ENCODE measurements around the gene KDM1B. TPM values are rescaled to one million over a fixed set of nuclear protein-coding genes. Genes with fewer than 3 reads are reported as not detected.
"Not testable (repeated sequence)": the region's sequence is repeated elsewhere in the genome, so short reads cannot be mapped to it uniquely, and the experiment has no call there.

KDM1B gene
- polyA plus RNA-seq, 1 of the 3 experiments (the other 2 are of a cell fraction) = 9.4 TPM

DNA sequence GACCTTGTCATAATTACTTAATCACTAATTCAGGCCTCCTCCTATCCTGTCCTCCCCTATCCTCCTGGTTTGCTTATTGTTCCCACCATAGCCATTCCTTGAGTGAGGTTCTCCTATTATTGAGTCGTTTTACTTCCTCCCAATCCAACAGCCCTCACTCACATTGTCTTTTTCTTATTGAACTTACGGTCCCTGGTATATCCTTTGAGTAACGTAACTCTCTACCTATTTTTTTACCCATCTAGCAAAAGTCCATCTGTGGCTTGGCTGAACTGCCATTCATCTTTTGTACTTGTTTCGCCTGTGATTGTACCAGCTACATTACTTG, 66.0 kb downstream of the KDM1B start:
- Histone ChIP-seq H3F3A (replicated peaks; ENCODE audit: insufficient read depth) (peaks cover 16% of the 10 kb centered on the region), H3K27me3 (ENCODE audit: insufficient read depth) (no peaks in the 10 kb centered on the region), H3K79me2 (ENCODE audit: insufficient read depth) (peaks cover 6% of the 10 kb centered on the region; the same call in 1 of the 2 replicates), H3K4me1 (ENCODE audit: control insufficient read depth in 1 of 2, insufficient read depth in 2 of 2, low read depth in 1 of 2, low read length in 1 of 2) (no peaks in the 10 kb centered on the region), H3K27ac (ENCODE audit: low read depth in 2 of 2, low read length in 1 of 2) (no peak overlapping the region), H3K9ac (no peak overlapping the region), H2AFZ (ENCODE audit: low read depth) (no peak overlapping the region), H4K20me1 (ENCODE audit: insufficient read depth) (no peaks in the 10 kb centered on the region), H3K36me3 (replicated peaks in 1 of 2; ENCODE audit: control insufficient read depth in 1 of 2, insufficient read depth in 2 of 2, low read length in 1 of 2) (peaks cover 51 to 53% of the 10 kb centered on the region in 2 experiments), H3K4me2 (no peak overlapping the region), H3K9me2 (no peaks in the 10 kb centered on the region), H3K9me3 (no peaks in the 10 kb centered on the region), H3K4me3 (ENCODE audit: low read depth in 2 of 2, low read length in 1 of 2) (no peak overlapping the region)
- no peak for DNase-seq
- ChIA-PET POLR2A (interaction anchor here (0.7 kb wide), 1 partner anchor 18 kb away, joined by 3 read pairs; no protein-coding TSS in a partner anchor), CTCF (interaction anchor here (0.9 kb wide), 1 partner anchor 21 kb away, joined by 3 read pairs; no protein-coding TSS in a partner anchor)
- TF ChIP-seq TAF1 (IDR thresholded peaks at IDR 0.05; ENCODE audit: borderline replicate concordance, low read depth, low read length) (no peak), MEF2A (IDR thresholded peaks at IDR 0.05; ENCODE audit: borderline replicate concordance, low read depth) (no peak), CHD2 (IDR thresholded peaks at IDR 0.05; ENCODE audit: low read length, partially characterized antibody) (no peak), ELF1 (IDR thresholded peaks at IDR 0.05) (no peak), FOSL2 (IDR thresholded peaks at IDR 0.05; ENCODE audit: borderline replicate concordance, low read depth) (no peak), JUND (IDR thresholded peaks at IDR 0.05) (no peak), YY1 (IDR thresholded peaks at IDR 0.05; ENCODE audit: low read depth) (no peak), EZH2phosphoT487 (IDR thresholded peaks at IDR 0.05; ENCODE audit: borderline replicate concordance, low read depth) (no peak), SIN3A (IDR thresholded peaks at IDR 0.05; ENCODE audit: borderline replicate concordance, low read depth, low read length) (no peak), GATA2 (CRISPR knock-in tag; IDR thresholded peaks at IDR 0.05) (no peak), RXRA (IDR thresholded peaks at IDR 0.05; ENCODE audit: borderline replicate concordance, low read depth) (no peak), GABPA (IDR thresholded peaks at IDR 0.05; ENCODE audit: low read depth) (no peak), MXI1 (IDR thresholded peaks at IDR 0.05; ENCODE audit: low read depth, low read length) (no peak)
- TF ChIP-seq, protein P1, sequence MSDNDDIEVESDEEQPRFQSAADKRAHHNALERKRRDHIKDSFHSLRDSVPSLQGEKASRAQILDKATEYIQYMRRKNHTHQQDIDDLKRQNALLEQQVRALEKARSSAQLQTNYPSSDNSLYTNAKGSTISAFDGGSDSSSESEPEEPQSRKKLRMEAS (IDR thresholded peaks at IDR 0.05; ENCODE audit: low read depth) = no peak
- TF ChIP-seq, protein P2, sequence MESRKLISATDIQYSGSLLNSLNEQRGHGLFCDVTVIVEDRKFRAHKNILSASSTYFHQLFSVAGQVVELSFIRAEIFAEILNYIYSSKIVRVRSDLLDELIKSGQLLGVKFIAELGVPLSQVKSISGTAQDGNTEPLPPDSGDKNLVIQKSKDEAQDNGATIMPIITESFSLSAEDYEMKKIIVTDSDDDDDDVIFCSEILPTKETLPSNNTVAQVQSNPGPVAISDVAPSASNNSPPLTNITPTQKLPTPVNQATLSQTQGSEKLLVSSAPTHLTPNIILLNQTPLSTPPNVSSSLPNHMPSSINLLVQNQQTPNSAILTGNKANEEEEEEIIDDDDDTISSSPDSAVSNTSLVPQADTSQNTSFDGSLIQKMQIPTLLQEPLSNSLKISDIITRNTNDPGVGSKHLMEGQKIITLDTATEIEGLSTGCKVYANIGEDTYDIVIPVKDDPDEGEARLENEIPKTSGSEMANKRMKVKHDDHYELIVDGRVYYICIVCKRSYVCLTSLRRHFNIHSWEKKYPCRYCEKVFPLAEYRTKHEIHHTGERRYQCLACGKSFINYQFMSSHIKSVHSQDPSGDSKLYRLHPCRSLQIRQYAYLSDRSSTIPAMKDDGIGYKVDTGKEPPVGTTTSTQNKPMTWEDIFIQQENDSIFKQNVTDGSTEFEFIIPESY (IDR thresholded peaks at IDR 0.05; ENCODE audit: borderline replicate concordance, low read depth) = no peak
- TF ChIP-seq, protein P3, sequence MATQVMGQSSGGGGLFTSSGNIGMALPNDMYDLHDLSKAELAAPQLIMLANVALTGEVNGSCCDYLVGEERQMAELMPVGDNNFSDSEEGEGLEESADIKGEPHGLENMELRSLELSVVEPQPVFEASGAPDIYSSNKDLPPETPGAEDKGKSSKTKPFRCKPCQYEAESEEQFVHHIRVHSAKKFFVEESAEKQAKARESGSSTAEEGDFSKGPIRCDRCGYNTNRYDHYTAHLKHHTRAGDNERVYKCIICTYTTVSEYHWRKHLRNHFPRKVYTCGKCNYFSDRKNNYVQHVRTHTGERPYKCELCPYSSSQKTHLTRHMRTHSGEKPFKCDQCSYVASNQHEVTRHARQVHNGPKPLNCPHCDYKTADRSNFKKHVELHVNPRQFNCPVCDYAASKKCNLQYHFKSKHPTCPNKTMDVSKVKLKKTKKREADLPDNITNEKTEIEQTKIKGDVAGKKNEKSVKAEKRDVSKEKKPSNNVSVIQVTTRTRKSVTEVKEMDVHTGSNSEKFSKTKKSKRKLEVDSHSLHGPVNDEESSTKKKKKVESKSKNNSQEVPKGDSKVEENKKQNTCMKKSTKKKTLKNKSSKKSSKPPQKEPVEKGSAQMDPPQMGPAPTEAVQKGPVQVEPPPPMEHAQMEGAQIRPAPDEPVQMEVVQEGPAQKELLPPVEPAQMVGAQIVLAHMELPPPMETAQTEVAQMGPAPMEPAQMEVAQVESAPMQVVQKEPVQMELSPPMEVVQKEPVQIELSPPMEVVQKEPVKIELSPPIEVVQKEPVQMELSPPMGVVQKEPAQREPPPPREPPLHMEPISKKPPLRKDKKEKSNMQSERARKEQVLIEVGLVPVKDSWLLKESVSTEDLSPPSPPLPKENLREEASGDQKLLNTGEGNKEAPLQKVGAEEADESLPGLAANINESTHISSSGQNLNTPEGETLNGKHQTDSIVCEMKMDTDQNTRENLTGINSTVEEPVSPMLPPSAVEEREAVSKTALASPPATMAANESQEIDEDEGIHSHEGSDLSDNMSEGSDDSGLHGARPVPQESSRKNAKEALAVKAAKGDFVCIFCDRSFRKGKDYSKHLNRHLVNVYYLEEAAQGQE (IDR thresholded peaks at IDR 0.05; ENCODE audit: low read depth, low read length) = no peak
- TF ChIP-seq, protein P4, sequence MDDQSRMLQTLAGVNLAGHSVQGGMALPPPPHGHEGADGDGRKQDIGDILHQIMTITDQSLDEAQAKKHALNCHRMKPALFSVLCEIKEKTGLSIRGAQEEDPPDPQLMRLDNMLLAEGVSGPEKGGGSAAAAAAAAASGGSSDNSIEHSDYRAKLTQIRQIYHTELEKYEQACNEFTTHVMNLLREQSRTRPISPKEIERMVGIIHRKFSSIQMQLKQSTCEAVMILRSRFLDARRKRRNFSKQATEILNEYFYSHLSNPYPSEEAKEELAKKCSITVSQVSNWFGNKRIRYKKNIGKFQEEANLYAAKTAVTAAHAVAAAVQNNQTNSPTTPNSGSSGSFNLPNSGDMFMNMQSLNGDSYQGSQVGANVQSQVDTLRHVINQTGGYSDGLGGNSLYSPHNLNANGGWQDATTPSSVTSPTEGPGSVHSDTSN (IDR thresholded peaks at IDR 0.05) = no peak
- TF ChIP-seq, protein P5, sequence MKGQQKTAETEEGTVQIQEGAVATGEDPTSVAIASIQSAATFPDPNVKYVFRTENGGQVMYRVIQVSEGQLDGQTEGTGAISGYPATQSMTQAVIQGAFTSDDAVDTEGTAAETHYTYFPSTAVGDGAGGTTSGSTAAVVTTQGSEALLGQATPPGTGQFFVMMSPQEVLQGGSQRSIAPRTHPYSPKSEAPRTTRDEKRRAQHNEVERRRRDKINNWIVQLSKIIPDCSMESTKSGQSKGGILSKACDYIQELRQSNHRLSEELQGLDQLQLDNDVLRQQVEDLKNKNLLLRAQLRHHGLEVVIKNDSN (IDR thresholded peaks at IDR 0.05; ENCODE audit: borderline replicate concordance, low read depth) = no peak
- WGBS (ENCODE audit: low lambda C conversion rate) = 97% methylated on average over 4 of the region's 4 CpGs

DNA sequence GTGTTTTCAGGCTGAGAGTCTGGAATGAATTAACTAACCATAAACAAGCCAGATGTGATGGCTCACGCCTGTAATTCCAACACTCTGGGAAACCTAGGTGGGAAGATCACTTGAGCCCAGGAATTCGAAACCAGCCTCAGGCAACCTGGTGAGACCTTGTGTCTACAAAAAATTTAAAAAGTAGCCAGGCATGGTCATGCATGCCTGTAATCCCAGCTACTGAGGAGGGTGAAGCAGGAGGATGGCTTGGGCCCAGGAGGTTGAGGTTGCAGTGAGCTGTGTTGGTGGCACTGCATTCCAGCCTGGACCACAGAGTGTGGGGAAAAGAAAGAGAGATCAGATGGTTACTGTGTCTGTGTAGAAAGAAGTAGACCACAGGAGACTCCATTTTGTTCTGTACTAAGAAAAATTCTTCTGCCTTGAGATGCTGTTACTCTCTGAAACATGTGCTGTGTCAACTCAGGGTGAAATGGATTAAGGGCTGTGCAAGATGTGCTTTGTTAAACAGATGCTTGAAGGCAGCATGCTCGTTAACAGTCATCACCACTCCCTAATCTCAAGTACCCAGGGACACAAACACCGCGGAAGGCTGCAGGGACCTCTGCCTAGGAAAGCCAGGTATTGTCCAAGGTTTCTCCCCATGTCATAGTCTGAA, 71.4 kb downstream of the KDM1B start:
- H4K20me1 ChIP-seq (ENCODE audit: insufficient read depth); H2AFZ ChIP-seq (ENCODE audit: low read depth); H3K9me3 ChIP-seq; H3K9ac ChIP-seq; CTCF ChIA-PET; H3K27me3 ChIP-seq (ENCODE audit: insufficient read depth); H3K4me3 ChIP-seq (ENCODE audit: low read depth in 2 of 2, low read length in 1 of 2); H3F3A ChIP-seq (replicated peaks; ENCODE audit: insufficient read depth); POLR2A ChIA-PET; H3K4me2 ChIP-seq; H3K4me1 ChIP-seq (ENCODE audit: control insufficient read depth in 1 of 2, insufficient read depth in 2 of 2, low read depth in 1 of 2, low read length in 1 of 2); DNase-seq; H3K9me2 ChIP-seq: not testable (repeated sequence)
- Histone ChIP-seq H3K79me2 (ENCODE audit: insufficient read depth) (peaks cover 48% of the 10 kb centered on the region), H3K36me3 (replicated peaks in 1 of 2; ENCODE audit: control insufficient read depth in 1 of 2, insufficient read depth in 2 of 2, low read length in 1 of 2) (peaks cover 54 to 73% of the 10 kb centered on the region in 2 experiments), H3K27ac (ENCODE audit: low read depth in 2 of 2, low read length in 1 of 2) (peak overlapping the region in 1 of 2 experiments; percentile 3; a peak in 1 of 4 replicates)
- WGBS (ENCODE audit: low lambda C conversion rate) = 85% methylated on average over 5 of the region's 5 CpGs

Data from SK-N-SH (cell line).